ENCODE measurements around the gene C16orf46. TPM values are rescaled to one million over a fixed set of nuclear protein-coding genes. Genes with fewer than 3 reads are reported as not detected.
"Not testable (repeated sequence)": the region's sequence is repeated elsewhere in the genome, so short reads cannot be mapped to it uniquely, and the experiment has no call there.

C16orf46 gene
- not detected in 2 replicates for total RNA-seq (2014; rRNA removed; shearing (Covaris generic))
- polyA plus RNA-seq (2015; cell fraction: cytosol; rRNA removed), result 1.7 and 2.7 TPM in 2 replicates
- 0.85 and 7.2 TPM in 2 replicates for polyA plus RNA-seq (2015; cell fraction: nucleus; rRNA removed)

- peak; percentile 94 for DNase-seq (ENCODE audit: low read depth)
Measured at GRCh38 chr16:81077076-81077940, at the start of gene C16orf46. TSS of gene C16orf46 (minus strand) at chr16:81077238. CDS start at chr16:81063955, 13,283 bp downstream.

- no peak for DNase-seq (ENCODE audit: low read depth)
Measured at GRCh38 chr16:81123092-81123852, 46.2 kb upstream of the C16orf46 start.

DNA sequence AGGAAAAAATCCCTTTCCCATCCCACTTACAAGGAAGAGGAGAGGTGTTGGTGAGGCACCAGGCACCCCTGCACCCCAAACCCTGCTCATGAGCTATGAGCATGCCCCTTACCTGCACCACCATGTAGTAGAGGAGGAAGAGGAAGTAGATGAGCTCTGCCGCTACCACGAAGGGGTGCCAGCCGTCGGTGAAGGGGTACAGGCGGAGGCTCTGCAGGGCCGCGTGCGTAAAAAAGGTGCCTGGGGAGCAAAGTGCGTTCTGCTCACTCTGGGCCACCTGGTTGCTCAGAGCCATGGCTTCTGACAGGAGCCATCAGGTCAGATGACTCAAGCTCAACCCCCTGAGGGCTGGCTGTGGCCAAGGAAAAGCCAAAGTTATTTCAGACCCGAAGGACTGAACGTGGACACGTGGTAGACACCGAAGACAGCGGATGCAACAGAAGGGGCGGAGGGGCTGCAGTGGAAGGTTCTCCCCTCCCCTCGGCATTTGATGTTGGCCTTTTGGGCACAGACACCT, 44.5 kb upstream of the C16orf46 start:
- DNase-seq (ENCODE audit: low read depth), result no peak

DNA sequence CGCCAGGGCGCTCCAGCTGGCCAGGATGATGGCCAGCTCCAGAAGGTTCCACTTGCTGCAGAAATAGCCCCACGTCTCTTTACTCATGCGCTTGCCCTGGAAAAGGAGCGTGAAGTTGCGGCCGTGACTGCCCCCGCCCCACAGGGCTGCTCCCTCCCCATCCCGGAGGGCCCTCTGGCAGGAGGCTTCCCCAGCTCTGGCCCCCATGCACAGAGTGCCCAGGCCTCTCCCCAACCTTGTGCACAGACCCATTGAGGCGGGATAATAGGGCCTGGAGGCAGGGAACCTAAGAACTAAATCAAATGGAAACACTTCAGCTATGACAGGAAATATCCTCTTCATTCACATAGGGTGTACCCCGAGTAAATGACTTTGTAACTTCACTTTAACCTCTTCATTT, 40.4 kb upstream of the C16orf46 start:
- DNase-seq (ENCODE audit: low read depth), result no peak

GRCh38 chr16:81116285-81116684, 39.2 kb upstream of the C16orf46 start:
- no peak for DNase-seq (ENCODE audit: low read depth)

GRCh38 chr16:81112453-81112852, 35.4 kb upstream of the C16orf46 start:
- no peak for DNase-seq (ENCODE audit: low read depth)

DNA sequence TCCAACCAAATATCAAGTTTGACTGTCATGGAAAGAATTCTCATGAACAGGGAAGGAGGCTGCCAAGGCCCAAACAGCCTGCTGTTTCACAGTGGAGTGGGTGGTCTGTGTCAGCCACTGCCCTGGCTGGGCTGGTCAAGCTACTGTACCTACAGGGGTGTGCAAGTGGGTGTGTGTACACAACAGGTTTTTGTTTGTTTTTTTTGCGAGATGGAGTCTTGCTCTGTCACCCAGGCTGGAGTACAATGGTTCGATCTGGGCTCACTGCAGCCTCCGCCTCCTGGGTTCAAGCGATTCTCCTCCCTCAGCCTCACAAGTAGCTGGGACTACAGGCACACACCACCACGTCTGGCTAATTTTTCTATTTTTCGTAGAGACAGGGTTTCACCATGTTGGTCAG, 32.2 kb upstream of the C16orf46 start:
- not testable (repeated sequence) for DNase-seq (ENCODE audit: low read depth)

DNA sequence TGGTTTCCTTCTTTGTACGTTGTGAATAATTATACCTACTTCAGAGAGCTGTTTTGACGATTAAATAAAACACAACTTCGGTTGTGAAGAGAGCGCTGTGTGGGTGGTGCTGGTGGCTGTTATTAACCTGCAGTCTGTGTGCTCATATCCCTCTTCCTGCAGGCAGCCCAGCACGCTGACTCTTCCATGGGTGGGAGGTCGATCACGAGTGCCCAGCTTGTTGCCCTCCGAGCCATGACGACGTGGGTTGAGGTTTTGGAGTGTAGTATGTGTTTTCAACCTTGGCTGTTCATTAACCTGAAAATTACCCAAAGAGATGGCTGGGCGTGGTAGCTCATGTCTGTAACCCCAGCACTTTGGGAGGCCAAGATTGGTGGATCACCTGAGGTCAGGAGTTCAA, 30.5 kb upstream of the C16orf46 start:
- DNase-seq (ENCODE audit: low read depth), result no peak

GRCh38 chr16:81106826-81107503, 29.9 kb upstream of the C16orf46 start:
- DNase-seq (ENCODE audit: low read depth), result peak; percentile 26

- no peak for DNase-seq (ENCODE audit: low read depth)
Measured at GRCh38 chr16:81105946-81106345, 28.9 kb upstream of the C16orf46 start.

GRCh38 chr16:81101702-81102101, 24.7 kb upstream of the C16orf46 start:
- no peak for DNase-seq (ENCODE audit: low read depth)

DNA sequence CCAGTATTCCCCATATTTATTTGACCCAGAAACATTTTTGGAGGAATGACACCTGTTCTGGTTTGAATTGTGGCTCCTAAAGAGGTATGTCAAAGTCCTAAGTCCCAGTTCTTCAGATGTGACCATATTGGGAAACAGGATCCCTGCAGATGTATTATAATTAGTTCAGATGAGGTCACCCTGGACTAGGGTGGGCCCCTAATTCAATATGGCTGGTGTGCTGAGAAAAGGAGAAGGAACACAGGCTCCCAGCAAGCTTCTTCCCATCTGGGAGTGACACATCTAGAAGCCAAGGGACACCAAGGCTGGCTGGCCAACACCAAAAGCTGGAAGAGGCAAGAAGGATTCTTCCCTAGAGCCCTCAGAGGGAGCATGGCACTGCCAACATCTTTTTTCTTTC, 22.9 kb upstream of the C16orf46 start:
- DNase-seq (ENCODE audit: low read depth), result no peak

- no peak for DNase-seq (ENCODE audit: low read depth)
Measured at GRCh38 chr16:81097230-81097629, 20.2 kb upstream of the C16orf46 start.

- no peak for DNase-seq (ENCODE audit: low read depth)
Measured at GRCh38 chr16:81096715-81097208, 19.7 kb upstream of the C16orf46 start.

DNA sequence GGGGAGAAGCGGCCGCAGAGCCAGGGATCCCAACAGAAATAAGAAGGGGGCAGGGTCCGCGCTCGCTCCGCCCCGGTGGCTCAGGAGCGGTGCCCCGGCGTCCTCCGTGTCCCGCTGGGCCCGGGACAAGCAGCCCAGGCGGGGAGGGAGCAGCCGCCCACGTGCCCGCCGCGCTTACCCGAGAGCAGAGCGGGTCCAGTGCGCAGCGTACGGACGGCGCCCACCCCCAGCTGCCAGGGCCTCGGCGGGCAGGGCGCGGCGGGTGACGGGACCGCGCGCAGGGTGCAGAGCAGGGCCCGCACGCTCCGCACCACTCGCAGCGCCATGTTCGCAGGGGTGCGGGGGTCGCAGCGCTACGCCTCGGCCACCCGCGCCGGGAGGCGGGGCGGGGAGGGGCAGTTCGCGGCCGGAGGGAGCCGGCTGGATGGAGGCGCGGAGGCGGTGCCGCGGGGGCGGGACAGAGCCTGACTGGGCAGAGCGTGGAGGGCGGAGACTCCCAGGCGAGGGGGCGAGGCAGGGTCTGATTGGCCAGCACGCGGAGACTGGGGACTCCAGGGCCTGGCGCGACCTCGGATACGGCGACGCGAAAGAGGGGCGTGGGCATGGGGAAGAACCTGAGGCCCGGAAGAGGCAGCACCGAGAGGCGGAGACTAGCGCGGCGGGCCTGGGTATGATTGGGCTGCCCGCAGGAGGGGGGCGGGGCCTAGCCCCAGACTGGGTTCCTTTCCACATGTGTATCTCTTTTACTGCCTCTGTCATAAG, 19.1 kb upstream of the C16orf46 start, which contains the start of gene GCSH:
GCSH (minus strand) TSS at position 443 of the 762 bp plus-strand sequence; CDS start at position 326, 117 bp downstream.
- peak; percentile 99 for DNase-seq (ENCODE audit: low read depth)

DNA sequence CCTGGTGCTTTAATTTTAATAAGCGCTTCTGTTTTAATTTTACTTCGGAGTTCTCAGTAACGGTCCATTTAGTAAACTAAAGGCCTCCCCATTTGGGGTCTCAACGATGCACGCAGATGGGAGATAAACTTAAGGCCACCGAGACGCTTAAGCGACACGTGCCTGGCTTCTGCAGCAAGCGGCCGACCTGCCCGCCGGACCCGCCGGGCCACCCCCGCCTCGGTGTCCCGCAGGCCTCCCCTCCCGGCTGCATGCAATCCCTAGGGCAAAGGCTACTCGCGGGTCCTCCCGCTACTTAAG, 18.6 kb upstream of the C16orf46 start:
- no peak for DNase-seq (ENCODE audit: low read depth)

DNA sequence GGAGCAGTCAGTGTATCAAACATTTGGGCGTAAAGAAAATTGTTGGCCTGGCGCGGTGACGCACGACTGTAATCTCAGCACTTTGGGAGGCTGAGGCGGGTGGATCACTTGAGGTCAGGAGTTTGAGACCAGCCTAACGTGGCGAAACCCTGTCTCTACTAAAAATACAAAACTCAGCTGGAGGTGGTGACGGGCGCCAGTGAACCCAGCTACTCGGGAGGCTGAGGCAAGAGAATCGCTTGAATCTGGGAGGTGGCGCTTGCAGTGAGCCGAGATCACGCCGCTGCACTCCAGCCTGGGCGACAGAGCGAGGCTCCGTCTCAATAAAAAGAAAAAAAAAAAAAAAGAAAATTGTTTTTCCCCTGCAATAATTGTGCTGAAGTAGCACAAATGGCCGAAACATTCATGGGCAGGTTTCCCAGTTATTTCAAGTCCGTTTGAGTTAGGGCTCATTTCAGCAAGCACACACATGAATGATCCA, 17.8 kb upstream of the C16orf46 start:
- no peak for DNase-seq (ENCODE audit: low read depth)

- no peak for DNase-seq (ENCODE audit: low read depth)
Measured at GRCh38 chr16:81088836-81089235, 11.8 kb upstream of the C16orf46 start.

- DNase-seq (ENCODE audit: low read depth), result no peak
Measured at GRCh38 chr16:81081014-81081413, 4.0 kb upstream of the C16orf46 start.

DNA sequence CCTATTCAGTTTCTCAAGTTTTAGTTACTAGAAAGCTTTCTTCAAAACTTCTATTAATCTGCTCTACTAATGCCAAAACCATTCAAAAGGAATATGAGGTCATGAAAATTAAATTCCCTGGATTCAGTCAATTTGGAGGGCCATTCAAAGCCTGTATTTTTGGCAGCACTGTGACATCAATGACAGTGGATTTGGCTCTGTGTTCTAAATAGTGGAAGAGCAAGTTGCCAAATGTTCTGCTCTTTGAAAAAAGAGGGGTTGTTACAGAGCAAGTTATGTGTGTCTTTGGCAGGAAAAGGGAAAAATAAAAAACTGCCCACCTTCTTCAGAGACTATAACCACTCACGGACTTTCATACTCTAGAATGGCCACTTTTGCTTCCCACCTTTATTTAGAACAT, 3.2 kb upstream of the C16orf46 start:
- DNase-seq (ENCODE audit: low read depth), result no peak
